ENCODE results near the gene POLDIP2.
A peak's percentile ranks its signal among the peaks of the same experiment; 100 is the strongest.

POLDIP2 gene

DNA sequence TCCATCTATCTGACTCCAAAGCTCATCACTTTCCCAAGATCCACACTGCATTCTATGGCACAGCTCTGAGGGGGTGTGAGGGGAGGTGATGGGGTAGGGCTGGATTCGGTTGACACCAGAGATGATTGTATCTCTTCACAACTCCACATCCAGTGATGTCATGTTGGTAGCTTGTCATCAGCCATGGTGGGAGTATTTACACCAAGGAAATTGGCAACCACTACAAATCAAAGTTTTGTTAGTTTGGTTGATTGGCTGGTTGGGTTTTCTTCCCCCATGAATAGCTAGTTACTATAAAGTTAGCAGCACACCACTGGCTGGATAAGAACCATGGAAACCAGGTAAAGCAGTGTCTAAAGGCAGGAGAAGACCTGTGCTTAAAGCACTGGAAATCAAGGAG lies 33.7 kb upstream of the POLDIP2 start:
- DNase-seq, result no peak

GRCh38 chr17:28390563-28390962 lies 33.2 kb upstream of the POLDIP2 start:
- no peak for DNase-seq

GRCh38 chr17:28390141-28390540 lies 32.8 kb upstream of the POLDIP2 start:
- no peak for DNase-seq

DNA sequence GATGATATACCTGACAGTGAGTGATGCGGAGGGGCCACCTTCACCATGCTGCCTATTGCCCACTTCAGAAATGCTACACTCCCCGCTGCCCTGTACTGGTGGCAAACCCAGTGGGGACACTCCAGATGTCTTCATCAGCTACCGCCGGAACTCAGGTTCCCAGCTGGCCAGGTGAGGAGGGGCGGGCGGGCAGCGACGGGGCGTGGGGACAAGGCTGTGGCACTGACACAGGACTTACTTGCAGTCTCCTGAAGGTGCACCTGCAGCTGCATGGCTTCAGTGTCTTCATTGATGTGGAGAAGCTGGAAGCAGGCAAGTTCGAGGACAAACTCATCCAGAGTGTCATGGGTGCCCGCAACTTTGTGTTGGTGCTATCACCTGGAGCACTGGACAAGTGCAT lies 30.8 kb upstream of the POLDIP2 start:
- DNase-seq, result no peak

DNA sequence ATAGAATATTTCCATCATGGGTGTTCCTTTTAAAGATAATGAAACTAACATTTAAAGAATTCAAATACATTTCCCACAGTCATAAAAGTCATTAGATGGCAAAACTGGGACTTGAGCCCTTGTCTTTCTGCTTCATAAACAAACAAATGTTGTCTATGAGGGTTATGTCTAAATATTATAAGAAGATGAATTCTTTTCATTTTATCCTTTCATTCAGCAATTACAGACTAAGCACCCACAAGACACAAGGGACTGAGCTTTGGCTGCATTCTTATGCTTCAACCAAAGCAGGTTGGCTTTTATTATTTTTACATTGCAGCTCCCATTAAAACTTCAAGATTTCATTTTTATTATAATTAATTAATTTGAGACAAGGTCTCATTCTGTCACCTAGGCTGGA lies 29.1 kb upstream of the POLDIP2 start:
- no peak for DNase-seq

- no peak for DNase-seq
Observed at GRCh38 chr17:28385406-28385805, 28.1 kb upstream of the POLDIP2 start.

- DNase-seq, result no peak
Observed at GRCh38 chr17:28385037-28385400, 27.7 kb upstream of the POLDIP2 start.

DNA sequence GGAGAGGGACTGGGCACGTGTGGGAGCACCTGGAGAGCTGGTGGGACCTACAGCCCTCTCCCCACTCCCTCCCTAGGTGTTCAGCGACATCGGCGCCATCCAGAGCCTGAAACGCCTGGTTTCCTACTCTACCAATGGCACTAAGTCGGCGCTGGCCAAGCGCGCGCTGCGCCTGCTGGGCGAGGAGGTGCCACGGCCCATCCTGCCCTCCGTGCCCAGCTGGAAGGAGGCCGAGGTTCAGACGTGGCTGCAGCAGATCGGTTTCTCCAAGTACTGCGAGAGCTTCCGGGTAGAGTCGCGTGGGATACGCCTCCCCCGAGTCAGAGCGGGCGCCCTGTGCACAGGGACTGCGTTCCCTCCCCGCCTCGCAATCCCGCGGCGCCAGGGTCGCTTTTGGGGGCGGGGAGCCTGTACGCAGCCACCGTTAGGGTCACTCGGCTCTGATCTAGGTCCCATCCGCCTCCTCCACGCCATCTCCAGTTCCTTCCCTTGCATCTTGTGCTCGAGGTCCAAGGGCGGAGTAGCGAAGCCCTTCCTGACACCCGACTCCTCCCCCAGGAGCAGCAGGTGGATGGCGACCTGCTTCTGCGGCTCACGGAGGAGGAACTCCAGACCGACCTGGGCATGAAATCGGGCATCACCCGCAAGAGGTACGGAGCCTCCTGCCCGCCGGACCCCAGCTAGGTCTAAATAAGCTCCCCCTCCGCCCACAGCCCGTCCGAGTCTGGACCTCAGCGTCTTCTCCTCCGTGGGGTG lies 27.1 kb upstream of the POLDIP2 start:
- DNase-seq, result peak; percentile 70

DNA sequence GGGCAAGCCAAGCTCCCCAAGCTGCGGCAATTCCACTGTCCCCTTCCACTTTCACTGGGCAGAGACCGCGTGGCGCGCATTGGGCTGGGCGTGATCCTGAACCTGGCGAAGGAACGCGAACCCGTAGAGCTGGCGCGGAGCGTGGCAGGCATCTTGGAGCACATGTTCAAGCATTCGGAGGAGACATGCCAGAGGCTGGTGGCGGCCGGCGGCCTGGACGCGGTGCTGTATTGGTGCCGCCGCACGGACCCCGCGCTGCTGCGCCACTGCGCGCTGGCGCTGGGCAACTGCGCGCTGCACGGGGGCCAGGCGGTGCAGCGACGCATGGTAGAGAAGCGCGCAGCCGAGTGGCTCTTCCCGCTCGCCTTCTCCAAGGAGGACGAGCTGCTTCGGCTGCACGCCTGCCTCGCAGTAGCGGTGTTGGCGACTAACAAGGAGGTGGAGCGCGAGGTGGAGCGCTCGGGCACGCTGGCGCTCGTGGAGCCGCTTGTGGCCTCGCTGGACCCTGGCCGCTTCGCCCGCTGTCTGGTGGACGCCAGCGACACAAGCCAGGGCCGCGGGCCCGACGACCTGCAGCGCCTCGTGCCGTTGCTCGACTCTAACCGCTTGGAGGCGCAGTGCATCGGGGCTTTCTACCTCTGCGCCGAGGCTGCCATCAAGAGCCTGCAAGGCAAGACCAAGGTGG lies 24.0 kb upstream of the POLDIP2 start:
- peak; percentile 76 for DNase-seq

- DNase-seq, result no peak
Observed at GRCh38 chr17:28379814-28380801, 22.8 kb upstream of the POLDIP2 start.

DNA sequence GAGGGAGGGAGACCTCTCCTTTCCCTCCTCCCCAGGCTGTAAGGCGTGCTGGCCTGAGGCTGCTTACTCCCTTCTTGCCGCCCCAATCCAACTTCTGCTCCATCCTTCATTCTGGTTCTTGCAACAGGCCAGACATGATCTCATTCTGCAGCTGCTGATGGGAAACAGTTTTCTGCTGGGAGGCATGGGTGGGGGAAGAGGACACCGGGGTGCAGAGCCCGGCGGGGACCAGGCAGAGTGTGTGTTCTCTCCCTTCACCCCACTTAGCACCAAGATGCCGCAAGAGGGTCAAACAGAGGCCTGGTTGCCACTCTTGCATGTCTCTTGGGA lies 15.6 kb upstream of the POLDIP2 start:
- DNase-seq, result no peak

DNA sequence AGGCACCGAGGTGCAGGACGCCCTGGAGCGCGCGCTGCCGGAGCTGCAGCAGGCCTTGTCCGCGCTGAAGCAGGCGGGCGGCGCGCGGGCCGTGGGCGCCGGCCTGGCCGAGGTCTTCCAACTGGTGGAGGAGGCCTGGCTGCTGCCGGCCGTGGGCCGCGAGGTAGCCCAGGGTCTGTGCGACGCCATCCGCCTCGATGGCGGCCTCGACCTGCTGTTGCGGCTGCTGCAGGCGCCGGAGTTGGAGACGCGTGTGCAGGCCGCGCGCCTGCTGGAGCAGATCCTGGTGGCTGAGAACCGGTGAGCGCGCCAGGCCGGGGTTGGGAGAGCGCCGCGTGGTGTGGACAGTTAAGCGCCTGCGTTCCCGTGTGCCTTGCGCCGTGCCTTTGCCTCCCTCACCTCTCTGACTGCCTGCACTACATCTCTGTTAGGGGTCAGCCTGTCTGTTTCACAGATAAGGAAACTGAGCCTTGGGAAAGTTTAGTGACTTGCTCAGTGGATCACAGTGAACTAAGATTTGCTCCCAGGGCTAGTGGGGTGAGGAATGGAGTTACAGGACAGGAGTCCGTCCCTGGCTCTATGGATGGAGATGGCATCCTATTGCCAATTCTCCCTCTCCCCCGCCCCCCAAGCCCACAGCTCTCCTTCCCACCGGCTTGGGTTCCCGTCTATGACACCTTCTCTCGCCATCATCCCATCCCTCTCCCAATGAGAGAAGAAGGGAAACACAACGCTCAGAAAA lies 15.0 kb upstream of the POLDIP2 start:
- DNase-seq, result peak; percentile 77

DNA sequence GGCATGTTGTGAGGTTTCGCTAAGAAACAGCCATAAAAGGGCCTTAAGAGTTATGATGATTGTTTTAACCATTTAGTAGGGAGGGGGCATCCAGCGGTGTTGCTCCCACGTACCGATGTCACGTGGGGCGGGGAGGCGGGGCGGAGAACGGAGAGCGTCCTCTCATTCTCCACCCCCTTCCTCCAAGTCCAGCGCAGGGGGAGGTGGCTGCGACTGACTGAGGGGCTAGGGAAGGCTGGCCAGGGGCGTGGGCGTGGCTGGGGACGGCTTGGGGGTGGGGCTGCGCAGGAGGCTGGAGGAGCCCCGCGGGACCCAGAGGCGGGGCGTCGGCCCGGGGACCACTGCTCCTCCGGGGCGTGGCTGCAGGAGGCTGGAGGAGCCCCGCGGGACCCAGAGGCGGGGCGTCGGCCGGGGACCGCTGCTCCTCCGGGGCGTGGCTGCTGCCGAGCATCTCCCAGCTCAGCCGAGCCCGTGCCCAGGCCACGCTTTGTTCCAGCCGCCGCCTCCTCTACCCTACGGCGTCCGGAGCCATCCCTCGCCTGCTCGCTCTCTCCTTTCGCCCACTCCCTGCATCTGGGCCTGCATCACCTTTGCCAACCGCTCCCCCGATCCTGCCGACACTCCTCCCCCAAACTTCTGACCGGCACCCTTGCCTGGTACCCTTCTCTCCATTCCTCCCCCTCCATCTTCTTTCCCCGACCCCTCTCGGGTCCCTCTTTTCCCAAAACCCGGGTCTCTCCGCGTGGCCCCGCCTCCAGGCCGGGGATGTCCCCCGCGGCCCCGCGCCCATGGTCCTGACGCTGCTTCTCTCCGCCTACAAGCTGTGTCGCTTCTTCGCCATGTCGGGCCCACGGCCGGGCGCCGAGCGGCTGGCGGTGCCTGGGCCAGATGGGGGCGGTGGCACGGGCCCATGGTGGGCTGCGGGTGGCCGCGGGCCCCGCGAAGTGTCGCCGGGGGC lies 14.2 kb upstream of the POLDIP2 start, which contains the start of gene SARM1:
SARM1 (plus strand) TSS at position 450 of the 958 bp plus-strand sequence; CDS start at position 789, 339 bp downstream.
- peak; percentile 80 for DNase-seq

- DNase-seq, result no peak
Observed at GRCh38 chr17:28370744-28371103, 13.4 kb upstream of the POLDIP2 start.

DNA sequence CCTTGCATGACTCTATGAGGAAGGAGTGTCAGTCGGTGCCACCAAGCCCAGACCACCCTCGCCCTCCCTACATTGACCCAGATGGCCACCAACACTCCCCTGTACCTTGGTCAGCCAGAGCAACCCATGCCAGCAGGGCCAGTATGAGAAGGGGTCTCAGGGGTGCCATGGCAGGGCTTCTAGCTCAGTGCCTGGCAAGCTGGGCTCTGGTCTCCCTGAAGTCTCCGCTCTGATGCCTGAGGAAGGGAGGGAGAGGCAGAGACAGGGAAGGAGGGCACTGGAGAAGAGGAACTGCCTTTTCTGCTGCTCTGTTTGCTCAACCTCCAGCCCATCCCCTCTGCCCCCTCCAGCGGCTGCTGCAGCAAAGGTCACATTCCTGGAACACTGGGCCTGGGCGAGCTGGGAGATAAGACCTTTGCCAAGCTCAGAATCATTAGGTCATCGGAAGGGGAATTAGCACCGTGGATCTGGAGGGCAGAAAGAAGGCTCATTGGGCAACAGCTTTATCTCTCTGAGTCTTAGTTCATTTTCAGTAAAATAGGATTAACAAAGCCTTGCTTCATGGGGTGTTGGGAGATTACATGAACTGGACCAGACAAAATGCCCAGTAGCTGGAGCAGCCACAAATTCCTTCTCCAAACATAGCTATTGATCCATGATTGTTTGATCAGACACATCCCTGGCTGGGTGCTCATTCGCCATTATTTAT lies 12.9 kb upstream of the POLDIP2 start, which contains the start of gene VTN:
VTN (minus strand) TSS at position 273 of the 709 bp plus-strand sequence; CDS start at position 169, 104 bp downstream.
- DNase-seq, result no peak

DNA sequence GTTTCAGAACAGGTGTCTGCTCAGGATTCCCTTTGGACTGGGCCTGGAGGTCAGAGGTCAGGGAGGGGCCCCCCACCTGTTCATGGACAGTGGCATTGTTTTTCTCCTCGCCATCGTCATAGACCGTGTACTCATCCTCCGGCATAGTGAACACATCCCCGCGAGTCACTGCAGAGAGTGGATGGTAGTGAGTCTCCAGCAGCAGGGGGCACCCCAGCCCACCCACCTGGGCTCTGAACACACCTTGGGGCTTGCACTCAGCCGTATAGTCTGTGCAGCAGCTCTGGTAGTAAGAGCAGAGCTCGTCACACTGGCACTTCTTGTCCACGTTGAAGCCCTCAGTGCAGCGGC lies 12.3 kb upstream of the POLDIP2 start:
- DNase-seq, result no peak

GRCh38 chr17:28368915-28369683 lies 11.8 kb upstream of the POLDIP2 start:
- DNase-seq, result no peak

DNA sequence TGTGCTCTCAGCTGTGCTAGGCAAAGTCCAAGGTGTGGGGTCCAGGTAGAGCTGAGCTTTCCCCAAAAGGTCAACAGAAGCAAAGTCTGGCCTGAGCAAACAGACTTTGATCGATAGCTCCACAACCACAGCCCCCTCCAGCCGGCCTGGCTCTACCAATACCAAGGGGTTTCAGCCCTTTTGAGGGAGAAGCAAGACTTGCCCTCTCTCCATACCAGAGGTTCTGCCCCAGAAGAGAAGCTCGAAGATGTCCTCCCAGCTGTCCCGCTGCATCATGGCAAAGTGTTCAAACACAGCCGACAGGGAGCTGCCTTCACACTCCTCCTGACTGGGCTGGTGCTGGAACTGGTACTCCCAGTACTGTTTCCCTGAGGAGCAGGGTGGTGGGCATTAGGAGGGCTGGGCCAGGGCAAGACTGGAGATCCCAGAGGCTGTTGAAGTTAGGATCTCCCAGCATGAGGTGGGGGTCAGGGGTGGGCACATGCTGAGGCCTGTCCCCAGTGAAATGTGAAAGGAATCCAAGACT lies 11.0 kb upstream of the POLDIP2 start:
- DNase-seq, result no peak

DNA sequence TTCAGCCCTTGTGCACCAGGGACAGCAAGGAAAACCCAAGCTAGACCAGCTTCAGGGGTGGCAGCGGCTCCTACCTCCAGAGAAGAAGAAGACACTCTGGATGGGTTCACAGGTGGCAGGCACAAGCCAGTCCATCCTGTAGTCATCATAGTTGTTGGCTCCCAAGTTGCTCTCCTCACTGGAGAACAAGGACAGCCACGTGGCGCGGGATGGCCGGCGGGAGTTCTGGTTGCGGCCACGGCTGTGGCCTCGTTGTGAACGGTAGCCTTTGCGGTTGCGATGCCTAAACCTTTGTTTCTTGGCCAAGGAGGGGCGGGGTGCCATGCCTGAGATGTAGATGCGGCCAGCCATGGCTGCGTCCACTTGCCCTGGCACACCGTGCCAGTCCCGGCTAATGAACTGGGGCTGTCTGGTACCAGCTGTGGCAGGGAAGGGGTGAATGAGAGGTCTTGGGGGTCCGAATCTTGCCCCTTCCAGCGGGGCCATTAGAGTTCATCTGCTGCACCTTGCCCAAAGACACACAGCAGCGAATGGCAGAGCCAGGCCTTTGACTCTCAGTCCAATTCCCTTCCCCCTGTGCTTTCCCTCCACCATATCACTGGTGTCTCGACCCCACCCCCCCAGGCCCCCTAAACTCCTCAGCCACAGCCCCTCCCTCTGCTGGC lies 10.4 kb upstream of the POLDIP2 start:
- DNase-seq, result no peak

All from right kidney (tissue), 1 donor.